SK-N-SH treated with all-trans-retinoic acid at 6 μM for 48 hours (cell line): ENCODE measurements around the gene KLHL21.
"Not testable (repeated sequence)": the region's sequence is repeated elsewhere in the genome, so short reads cannot be mapped to it uniquely, and the experiment has no call there.

Experiments
- ATAC-seq: fragments of 200-7000 bp; cut with Tn5 transposase; 3 replicates; pipeline ENCODE4 v1.9.1; 2020; ENCODE audit warnings: mild to moderate bottlenecking, moderate library complexity
- BACH2 ChIP-seq: fragments of 250-450 bp; sonication (Bioruptor Pico); IDR thresholded peaks from 2 replicates; pipeline ENCODE4 v1.9.0; 2021; ENCODE audit warnings: mild to moderate bottlenecking, borderline replicate concordance
- GLIS3 ChIP-seq: fragments of 250-450 bp; sonication (Bioruptor Pico); IDR thresholded peaks from 2 replicates; pipeline ENCODE4 v1.5.0; 2020; ENCODE audit warnings: mild to moderate bottlenecking, moderate library complexity
- ISL1 ChIP-seq: fragments of 250-450 bp; sonication (Bioruptor Pico); IDR thresholded peaks from 2 replicates; pipeline ENCODE4 v2.1.2; 2022; ENCODE audit warnings: mild to moderate bottlenecking, moderate library complexity
- OSR1 ChIP-seq: fragments of 250-450 bp; sonication (Bioruptor Pico); IDR thresholded peaks from 2 replicates; pipeline ENCODE4 v1.8.0; 2022; ENCODE audit warnings: moderate library complexity, mild to moderate bottlenecking, inconsistent platforms
- PATZ1 ChIP-seq: fragments of 250-450 bp; sonication (Bioruptor Pico); IDR thresholded peaks from 2 replicates; pipeline ENCODE4 v1.8.0; 2020; ENCODE audit warnings: mild to moderate bottlenecking, moderate library complexity, borderline replicate concordance
- PPARA ChIP-seq: fragments of 250-450 bp; sonication (Bioruptor Pico); IDR thresholded peaks from 2 replicates; pipeline ENCODE4 v1.5.0; 2020; ENCODE audit warnings: mild to moderate bottlenecking, borderline replicate concordance
- TCF4 ChIP-seq: fragments of 250-450 bp; sonication (Bioruptor Pico); IDR thresholded peaks from 2 replicates; pipeline ENCODE4 v1.8.0; 2021; ENCODE audit warnings: mild to moderate bottlenecking, moderate library complexity, borderline replicate concordance
- TSHZ2 ChIP-seq: fragments of 250-450 bp; sonication (Bioruptor Pico); IDR thresholded peaks from 2 replicates; pipeline ENCODE4 v1.5.0; 2020; ENCODE audit warnings: mild to moderate bottlenecking, moderate library complexity
- ZFP3 ChIP-seq: fragments of 250-450 bp; sonication (Bioruptor Pico); IDR thresholded peaks from 2 replicates; pipeline ENCODE4 v1.5.0; 2020; ENCODE audit warnings: mild to moderate bottlenecking, moderate library complexity
- ZNF70 ChIP-seq: fragments of 450-650 bp; formaldehyde crosslinking; IDR thresholded peaks from 2 replicates; pipeline ENCODE4 v1.5.0; 2020; ENCODE audit warnings: mild to moderate bottlenecking, moderate library complexity

The KLHL21 gene

GRCh38 chr1:6601923-6602668, 573 bp downstream of the KLHL21 start:
- ATAC-seq, result peak; percentile 74
- TF ChIP-seq ISL1 (CRISPR knock-in tag) (no peak), BACH2 (CRISPR knock-in tag) (no peak), PATZ1 (CRISPR knock-in tag) (no peak), ZFP3 (0 out of 2 replicates have a peak, but pooled peaks have one; percentile 58)
- TF ChIP-seq, all 23 proteins: peak for 1

- peak; percentile 64 for ATAC-seq
- TF ChIP-seq TSHZ2 (CRISPR knock-in tag) (no peak), OSR1 (CRISPR knock-in tag) (no peak)
These were observed 1.4 kb downstream of the KLHL21 start for GRCh38 chr1:6601049-6601922.

GRCh38 chr1:6600410-6601048, 2.1 kb downstream of the KLHL21 start:
- no peak; the same call in 2 of the 3 replicates for ATAC-seq
- no peak for TF ChIP-seq PPARA (CRISPR knock-in tag)
- no peak for TF ChIP-seq ISL1 (CRISPR knock-in tag)
- TF ChIP-seq GLIS3 (CRISPR knock-in tag), result no peak
- TF ChIP-seq ZFP3, result no peak
- no peak for TF ChIP-seq TSHZ2 (CRISPR knock-in tag)
- TF ChIP-seq, all 23 proteins: peak for 0

- ATAC-seq, result not testable (repeated sequence)
These were observed 2.7 kb downstream of the KLHL21 start for GRCh38 chr1:6599991-6600390.

- TF ChIP-seq PATZ1 (CRISPR knock-in tag) (no peak), GLIS3 (CRISPR knock-in tag) (no peak), TCF4 (CRISPR knock-in tag) (no peak), ZNF70 (CRISPR knock-in tag) (no peak)
- no peak for ATAC-seq
These were observed 3.3 kb downstream of the KLHL21 start for GRCh38 chr1:6599141-6599975.
